SK-MEL-5 (cell line): Measurements from ENCODE around the gene ELOVL6. TPM values are rescaled to one million over a fixed set of nuclear protein-coding genes. Genes with fewer than 3 reads are reported as not detected.
A peak's percentile ranks its signal among the peaks of the same experiment; 100 is the strongest.
"Not testable (repeated sequence)": the region's sequence is repeated elsewhere in the genome, so short reads cannot be mapped to it uniquely, and the experiment has no call there.

Source experiments
- DNase-seq: peaks from one replicate; pipeline ENCODE4 v3.0.0-alpha.2; 2016; ENCODE audit warnings: low read depth, low spot score
- in situ Hi-C: cut with HindIII; loops from 2 replicates; pipeline ENCODE4 v1.10.0; 2016; ENCODE audit warnings: low sequenced_read_pairs, high pct_unique_total_duplicates, low pct_unique_long_range_greater_than_20kb
- total RNA-seq: library from RNA; depleted of rRNA; stranded (reverse); fragments of >200 nt; shearing (Covaris generic); gene quantifications from 2 replicates; pipeline ENCODE4 v1.2.3, GENCODE V29; 2014

Gene ELOVL6
- total RNA-seq, 1 experiment from 2014 or later = 7.8 TPM

DNA sequence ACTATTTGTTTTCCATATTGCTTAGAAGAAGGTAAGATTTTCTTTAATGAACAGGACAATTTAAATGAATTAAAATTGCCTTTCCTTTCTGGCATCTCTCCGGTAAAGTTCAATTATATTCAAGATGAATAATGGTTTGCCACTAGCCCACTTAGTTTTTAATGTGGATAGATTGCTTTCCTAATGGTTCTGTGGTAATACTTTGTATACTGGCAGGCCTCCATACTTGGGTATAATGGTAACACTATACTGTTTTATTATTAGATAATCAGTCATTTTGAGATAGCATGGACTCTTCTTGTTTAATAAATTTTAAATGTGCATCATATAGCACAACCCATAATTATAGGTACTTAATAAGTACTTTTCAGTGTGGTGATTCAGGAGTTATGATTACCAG is 89.5 kb downstream of the ELOVL6 start:
- in situ Hi-C loops = no loop called here
- no peak for DNase-seq

DNA sequence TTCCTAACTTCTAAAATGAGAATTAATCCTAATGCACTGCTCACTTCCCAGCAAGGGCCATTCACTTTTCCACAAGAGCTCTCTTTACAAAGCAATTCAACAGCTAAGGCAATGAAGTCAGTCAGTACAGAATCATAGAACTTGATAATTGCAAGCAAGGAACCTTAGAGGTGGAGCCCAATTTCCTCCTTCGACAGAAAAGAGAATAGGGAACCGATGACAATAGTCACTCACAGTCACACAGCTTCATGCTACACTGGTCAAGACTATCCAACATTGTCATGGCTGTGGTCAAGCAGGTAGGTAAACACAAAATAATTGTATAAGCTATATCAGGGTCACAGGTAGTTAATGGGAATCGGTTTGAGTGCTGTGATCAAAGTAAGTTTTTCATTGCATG is 90.0 kb downstream of the ELOVL6 start:
- DNase-seq = no peak
- in situ Hi-C loops = no loop called here

DNA sequence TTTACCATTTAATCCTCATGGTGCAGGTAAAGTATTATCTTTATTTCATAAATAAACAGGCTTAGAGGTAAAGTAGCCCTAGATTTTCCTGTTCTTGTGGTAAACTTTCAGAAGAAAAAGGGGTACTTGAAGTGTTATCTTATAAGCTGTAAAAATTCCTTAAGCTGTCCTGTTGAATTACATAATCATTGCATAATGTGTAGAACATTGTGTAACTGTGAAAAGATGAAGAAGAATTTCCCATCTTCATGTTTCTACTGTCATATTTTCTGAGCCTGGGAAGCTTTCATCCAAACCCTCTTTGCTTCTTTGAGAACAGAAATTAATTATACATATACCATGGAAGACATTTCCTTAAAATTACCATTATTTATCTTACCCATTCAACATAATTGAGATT is 90.5 kb downstream of the ELOVL6 start:
- no peak for DNase-seq

DNA sequence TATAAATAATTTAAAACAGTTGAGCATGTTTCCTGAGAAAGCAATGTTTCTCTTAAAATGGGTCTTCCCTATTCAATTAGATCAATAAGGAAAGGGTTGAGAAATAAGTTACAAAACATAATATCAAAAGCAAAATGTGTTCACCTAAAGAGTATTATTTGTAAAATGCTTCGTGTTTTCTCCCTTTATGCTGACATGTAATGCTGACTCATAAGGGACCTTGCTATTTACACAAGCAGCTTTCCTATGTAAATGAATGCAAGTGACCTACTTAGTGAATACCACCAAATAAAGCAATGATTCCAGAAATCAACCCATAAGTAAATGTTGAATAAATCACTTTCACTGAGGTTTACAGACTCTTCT is 91.5 kb downstream of the ELOVL6 start:
- in situ Hi-C loops = no loop called here
- DNase-seq = no peak

More for the DNA sequence above, 90.5 kb downstream of the ELOVL6 start:
- in situ Hi-C loops = no loop called here

DNA sequence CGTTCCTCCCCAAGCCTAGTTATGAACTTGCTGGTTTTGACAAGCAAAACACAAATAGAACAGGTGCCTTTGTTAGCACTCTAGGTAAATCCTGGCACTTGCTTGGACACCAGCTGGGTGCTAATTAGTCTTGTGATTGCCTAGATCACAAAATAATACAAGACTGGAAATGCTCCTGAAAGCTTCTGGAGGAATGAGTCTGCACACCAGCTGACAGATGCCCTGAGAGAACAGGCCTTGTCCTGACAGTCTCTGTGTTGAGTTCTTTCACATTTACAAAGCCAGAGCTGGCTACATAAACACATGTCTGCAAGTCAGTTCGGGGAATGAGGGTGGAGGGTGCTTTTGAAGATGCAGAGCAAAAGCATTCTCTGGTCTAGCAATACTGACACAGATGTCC is 93.8 kb downstream of the ELOVL6 start:
- in situ Hi-C loops = no loop called here
- DNase-seq = no peak

DNA sequence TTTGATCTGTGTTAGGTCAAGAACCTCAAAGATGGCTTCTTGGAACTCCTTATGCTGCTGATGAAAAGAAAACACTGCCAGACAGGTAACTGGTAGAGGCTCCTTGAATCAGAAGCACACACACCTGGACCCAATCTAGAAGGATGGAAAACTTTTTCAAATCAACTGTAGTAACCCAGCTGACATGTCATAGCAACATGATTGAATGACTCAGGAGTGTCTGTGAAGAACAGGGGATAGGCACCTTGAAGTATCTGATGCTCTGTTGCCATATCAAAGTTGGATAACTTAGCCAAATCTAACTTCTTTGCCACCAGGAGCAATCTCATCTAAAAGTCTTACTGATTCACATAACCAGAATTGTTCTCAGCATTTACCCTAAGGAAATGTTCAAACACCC is 98.8 kb downstream of the ELOVL6 start:
- in situ Hi-C loops = no loop called here
- DNase-seq = no peak

DNA sequence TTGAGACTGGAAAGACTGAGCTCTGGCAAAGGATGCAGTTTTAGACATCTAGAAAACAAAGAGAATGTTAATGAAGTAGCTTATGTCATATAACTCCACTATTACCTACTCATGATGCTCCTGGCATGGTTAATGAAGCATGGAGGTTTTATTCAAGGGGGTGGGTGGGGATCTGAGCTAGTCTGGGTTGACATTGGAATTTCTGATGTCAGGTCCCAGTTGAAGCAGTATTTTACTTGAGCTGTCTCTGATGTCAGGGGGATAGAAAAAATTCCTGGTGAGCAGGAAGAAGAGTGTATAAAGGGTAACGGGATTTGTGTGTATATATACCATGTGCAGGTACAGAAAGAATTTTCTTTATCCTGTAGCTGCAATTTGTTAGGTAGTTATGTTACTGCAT is 102.0 kb downstream of the ELOVL6 start:
- DNase-seq = no peak
- in situ Hi-C loops = no loop called here

DNA sequence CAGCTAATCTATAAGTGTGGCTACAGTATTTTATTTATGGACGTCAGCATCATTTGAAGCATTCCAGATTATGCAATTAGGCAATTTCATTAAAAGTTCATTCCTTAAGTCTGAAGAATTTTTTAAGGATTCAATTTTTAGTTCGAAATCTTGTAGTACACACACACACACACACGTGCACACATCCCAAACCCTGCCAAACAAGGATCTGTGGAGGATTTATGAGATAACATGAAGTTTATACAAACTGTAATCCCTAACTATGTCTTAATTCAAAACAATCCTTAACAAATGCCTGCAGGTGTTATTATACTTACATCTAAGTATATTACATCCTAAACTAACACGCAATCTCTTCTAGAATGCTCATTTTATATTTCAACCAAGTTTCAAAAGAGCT is 105.8 kb downstream of the ELOVL6 start:
- no peak for DNase-seq
- in situ Hi-C loops = no loop called here

DNA sequence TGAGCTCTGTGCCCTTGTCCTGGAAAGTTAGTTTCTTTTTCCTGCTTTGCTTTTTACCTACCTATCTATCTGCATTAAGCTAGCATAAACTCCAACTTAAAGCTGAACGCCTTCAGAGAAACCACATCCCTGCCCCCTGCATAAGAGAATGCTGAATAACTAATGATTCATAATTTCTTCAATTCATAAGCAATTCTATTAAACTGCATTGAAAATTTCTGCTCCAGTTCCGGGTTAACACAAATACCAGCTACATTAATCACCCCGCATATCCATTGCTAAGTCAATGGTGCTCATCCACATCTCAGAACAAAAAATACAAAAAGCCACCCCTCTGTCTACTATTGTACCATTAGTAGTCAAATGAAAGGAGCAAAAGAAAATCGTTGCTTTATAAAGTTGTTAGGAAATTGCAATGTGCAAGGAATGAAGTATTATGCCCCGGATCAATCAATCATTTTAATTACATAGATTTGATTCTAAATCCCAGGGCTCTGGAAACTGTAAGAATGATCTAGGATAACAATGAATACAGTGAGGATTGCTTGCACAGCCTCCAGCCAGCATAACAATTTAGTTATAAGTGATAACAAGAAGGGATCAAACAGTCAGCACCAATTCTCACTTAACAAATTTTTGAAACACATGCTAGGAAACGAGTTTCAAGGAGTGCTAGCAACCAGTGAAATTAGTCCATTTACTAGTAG is 106.8 kb downstream of the ELOVL6 start:
- in situ Hi-C loops = no loop called here
- DNase-seq = no peak

DNA sequence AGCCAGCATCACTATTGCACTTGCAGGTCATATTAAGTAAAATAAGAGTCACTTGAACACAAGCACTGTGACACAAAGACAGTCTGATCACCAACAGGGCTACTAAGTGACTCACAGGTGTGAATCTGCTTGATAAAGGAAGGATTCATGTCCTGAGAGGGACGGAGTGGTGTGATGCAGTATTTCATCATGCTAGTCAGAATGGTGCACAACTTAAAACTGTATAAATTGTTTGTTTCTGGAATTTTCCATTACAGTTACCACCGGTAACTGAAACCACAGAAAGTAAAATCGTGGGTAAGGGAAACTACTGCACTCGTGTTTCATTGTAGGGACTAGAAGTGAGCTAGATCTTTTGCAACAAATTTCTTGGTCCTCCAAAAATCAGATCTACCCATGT is 109.7 kb downstream of the ELOVL6 start:
- in situ Hi-C loops = no loop called here
- DNase-seq = no peak

DNA sequence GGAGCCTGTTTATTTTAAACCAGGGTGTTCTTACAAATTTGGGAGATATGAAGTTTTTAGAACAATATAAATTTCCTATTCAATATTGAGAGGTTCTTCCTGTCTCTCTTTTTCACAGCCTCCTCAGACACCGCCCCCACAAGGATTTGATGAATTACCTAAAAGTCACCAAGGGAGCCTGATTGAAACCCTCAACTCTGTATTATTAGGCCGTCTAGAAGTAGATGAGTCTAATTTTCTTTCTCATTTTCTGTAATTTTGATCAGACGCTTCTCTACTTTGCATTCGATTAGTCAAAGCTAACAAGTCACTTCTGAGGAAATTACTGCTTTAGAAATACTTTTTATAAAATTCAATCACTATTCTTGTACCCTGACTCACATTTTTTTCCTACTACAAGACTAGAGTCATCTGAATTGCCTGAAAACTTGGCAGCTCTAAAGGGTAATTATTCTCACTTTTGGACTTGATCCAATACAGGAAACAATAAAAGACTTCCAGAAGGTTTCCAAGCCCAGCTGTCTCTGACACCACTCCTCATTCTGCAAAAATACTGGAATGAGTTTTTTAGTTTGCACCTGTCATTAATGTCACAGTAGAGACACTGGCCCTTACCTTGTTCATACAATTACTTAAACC is 111.2 kb downstream of the ELOVL6 start:
- DNase-seq = peak; percentile 36
- in situ Hi-C loops = no loop called here

DNA sequence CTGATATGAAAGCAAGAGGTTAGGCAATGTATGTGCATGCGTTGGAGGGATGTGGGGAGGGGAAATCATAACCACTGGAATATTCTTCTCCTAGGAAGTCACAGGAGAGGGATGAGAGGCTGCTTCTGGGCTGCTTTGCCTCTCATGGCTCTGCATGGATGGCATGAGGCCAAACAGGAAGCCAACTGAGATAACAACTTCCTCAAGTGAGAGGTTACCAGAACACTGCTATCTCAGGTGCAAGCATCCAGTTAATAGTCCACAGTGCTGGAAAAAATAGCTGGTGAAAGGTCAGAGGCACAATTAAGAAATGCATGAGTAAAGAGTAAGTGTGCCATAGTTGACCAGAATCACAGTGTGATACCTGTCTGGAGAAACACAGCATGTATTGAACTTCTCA is 113.3 kb downstream of the ELOVL6 start:
- in situ Hi-C loops = no loop called here

DNA sequence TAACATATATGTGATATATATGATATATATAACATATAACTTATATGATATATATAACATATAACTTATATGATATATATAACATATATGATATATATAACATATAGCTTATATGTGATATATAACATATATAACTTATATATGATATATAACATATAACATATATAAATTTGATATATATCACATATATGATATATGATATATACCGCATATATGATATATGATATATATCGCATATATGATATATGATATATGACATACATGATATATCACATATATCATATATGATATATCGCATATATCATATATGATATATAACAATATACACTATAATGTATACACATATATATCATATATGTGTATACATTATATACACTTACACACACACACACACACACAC is 114.3 kb downstream of the ELOVL6 start:
- DNase-seq = no peak
- in situ Hi-C loops = no loop called here

More for the DNA sequence above, 113.3 kb downstream of the ELOVL6 start:
- no peak for DNase-seq

DNA sequence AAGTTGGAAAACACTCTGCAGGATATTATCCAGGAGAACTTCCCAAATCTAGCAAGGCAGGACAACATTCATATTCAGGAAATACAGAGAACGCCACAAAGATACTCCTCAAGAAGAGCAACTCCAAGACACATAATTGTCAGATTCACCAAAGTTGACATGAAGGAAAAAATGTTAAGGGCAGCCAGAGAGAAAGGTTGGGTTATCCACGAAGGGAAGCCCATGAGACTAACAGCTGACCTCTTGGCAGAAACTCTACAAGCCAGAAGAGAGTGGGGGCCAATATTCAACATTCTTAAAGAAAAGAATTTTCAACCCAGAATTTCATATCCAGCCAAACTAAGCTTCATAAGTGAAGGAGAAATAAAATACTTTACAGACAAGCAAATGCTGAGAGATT is 120.3 kb downstream of the ELOVL6 start:
- in situ Hi-C loops, DNase-seq: not testable (repeated sequence)

DNA sequence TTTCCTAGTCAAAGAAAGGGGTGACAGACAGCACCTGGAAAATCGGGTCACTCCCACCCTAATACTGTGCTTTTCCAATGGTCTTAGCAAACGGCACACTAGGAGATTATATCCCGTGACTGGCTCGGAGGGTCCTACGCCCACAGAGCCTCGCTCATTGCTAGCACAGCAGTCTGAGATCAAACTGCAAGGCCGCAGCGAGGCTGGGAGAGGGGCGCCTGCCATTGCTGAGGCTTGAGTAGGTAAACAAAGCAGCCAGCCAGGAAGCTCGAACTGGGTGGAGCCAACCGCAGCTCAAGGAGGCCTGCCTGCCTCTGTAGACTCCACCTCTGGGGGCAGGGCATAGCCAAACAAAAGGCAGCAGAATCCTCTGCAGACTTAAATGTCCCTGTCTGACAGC is 121.6 kb downstream of the ELOVL6 start:
- in situ Hi-C loops, DNase-seq: not testable (repeated sequence)

DNA sequence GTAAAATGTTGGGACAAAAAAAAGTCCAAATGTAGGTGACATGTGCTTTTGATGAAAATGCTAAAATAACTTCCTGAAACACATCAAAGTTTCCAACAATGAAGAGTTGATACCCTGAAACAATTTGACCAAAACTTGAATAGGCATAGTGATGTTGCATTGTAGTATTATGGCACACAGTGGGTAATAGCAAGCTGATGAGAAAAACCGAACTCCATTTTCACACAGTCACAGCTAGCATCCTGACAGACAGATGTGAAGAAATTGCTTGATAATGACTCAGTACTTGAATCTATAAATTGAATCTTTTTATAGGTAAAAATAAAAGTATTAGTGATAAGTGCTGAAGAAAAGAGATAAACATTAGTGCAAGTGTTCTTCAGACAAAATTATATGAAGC is 122.5 kb downstream of the ELOVL6 start:
- in situ Hi-C loops = no loop called here

DNA sequence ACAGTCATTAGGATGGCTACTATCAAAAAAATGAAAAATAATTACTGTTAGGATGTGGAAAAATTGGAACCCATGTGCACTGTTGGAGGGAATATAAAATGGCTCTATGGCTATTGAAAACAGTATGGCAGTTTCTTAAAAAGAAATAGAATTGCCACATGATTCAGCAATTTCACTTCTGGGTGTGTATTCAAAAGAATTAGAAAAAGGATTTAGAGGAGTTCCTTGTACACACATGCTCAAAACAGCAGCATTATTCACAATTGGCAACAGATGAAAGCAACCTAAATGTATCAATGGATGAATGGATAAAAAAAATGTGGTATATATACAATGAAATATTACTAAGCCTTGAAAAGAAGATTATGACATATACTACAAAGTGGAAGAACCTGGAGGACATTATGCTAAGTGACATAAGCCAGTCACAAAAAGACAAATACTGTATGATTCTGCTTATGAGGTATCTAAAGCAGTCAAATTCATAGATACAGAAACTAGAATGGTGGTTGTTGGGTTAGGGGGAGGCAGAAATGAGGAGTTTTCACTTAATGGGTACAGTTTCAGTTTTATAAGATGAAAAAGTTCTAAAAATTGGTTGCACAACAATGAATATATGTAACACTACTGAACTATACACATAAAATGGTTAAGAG is 123.2 kb downstream of the ELOVL6 start:
- DNase-seq = no peak
- in situ Hi-C loops = no loop called here

More for the DNA sequence above, 122.5 kb downstream of the ELOVL6 start:
- DNase-seq = no peak

DNA sequence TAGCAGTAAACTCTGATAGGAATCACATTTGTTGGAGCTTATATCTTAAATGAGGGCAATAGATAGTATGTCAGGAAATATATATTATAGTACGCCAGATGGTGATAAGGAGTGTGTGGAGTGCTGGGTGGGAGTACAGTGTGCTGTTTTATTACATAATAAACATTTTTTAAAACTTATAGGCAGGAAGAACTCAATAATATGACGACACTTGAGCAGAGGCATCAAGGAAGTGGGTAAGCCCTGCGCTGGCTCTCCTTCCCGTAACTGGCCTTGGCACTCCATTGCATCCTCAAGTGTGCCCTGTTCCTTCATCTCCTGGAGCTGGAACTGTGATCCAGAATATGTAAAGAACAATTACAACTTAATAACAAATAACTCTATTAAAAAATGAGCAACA is 123.8 kb downstream of the ELOVL6 start:
- in situ Hi-C loops = no loop called here
- no peak for DNase-seq
